Lower leg skin (tissue), 3 donors: Measurements from ENCODE around the gene ZER1.

Source experiments
- CTCF ChIP-seq, 3 donors: fragments of 450-650 bp; IDR thresholded peaks; one replicate each; pipeline ENCODE4 v1.5.1; 2016; ENCODE audit warnings: antibody characterized with exemption in 3 of 3, mild to moderate bottlenecking in 3 of 3, moderate library complexity in 2 of 3
- POLR2A ChIP-seq, 2 donors: fragments of 450-650 bp; IDR thresholded peaks; one replicate each; pipeline ENCODE4 v1.6.1; 2016 to 2017; ENCODE audit warnings: antibody characterized with exemption in 2 of 2, mild to moderate bottlenecking in 1 of 2, moderate library complexity in 1 of 2

GRCh38 chr9:128694344-128694743 lies 77.4 kb downstream of the ZER1 start:
- TF ChIP-seq CTCF (IDR thresholded peaks at IDR 0.05) (no peak), POLR2A (IDR thresholded peaks at IDR 0.05) (no peak)
